Activated naive CD8-positive, alpha-beta T cell treated with anti-CD3 and anti-CD28 coated beads, Interleukin-2, amount 50 U/mL, for 16 hours (primary cell): ENCODE data around the gene SLC7A14.
"Not testable (repeated sequence)": the region's sequence is repeated elsewhere in the genome, so short reads cannot be mapped to it uniquely, and the experiment has no call there.

ENCODE experiments used
- DNase-seq: peaks from one replicate; pipeline ENCODE4 v3.0.0-alpha.2; 2020; ENCODE audit warnings: low read depth, low spot score

SLC7A14 gene

GRCh38 chr3:170593634-170594033 is 7.8 kb upstream of the SLC7A14 start:
- DNase-seq = no peak

DNA sequence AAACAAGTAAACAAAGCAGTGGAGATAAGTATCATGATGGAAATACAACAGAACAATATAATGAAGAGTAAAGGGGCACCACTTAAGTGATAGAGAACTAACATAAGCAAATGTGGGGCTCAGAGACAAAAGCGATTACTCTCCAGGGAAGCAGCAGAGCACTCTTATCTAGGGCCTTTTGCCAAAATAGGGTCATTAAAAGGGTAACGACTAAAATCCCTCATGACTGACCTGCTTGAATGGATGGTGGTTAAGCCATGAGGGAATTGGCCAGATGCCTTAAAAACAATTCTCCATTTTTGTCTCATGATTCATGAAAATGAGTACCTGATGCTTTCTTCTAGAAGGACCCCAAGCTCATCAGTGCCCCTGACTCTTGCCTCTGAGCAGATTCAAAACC is 3.2 kb upstream of the SLC7A14 start:
- no peak for DNase-seq

GRCh38 chr3:170585008-170585936 is 603 bp downstream of the SLC7A14 start:
- DNase-seq = no peak

DNA sequence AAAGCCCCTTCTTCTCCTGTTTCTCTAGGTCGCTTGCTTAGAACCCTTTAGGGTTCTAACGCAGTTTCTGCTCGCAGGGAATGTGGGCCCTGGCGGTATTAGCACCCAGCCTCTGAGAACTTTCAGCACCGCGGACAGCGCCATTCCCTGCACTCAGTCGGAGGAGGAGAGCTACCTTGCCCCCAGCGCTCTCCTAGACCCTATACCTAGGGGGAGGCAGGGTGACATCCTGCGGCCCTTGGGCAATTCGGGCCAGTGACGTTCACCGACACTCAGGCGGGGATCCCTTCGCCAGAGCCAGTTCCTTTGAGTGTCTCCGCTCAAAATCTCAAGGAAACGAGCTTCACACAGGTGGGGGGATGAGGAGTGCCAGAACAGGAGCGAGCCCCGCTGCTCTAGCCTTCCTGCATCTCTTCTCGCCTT is 1.3 kb downstream of the SLC7A14 start:
- no peak for DNase-seq

GRCh38 chr3:170579646-170580045 is 6.2 kb downstream of the SLC7A14 start:
- DNase-seq = no peak

DNA sequence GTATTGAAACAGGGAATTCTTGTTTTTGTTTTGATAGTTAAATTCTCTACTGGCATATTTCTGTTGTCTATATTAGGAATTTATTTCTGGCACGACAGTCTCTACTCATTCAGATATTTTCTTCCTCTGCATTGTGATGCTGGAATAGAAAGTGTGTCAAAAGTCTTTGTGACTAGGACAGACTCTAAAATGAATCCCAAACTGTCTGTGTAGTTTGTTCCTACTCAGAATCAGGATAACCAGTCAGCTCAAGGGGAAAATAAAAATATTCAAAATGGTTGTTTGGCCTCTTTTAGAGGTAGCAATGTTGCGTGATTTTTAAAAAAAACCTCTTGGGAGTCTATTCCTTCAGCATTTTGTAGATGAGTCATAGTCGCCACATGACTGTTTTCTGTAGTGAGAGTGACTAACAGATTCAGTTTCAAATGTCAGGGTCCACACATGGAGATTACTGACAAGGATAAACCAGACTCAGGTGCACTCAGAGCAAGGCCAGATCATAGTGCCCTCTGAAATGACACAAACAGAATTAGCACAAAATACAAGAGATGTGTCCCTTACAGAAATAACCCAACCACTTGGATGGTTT is 13.1 kb downstream of the SLC7A14 start:
- DNase-seq = no peak

- DNase-seq = not testable (repeated sequence)
Observed at GRCh38 chr3:170567598-170567997, 18.3 kb downstream of the SLC7A14 start.

GRCh38 chr3:170566413-170566812 is 19.5 kb downstream of the SLC7A14 start:
- no peak for DNase-seq

GRCh38 chr3:170565495-170565894 is 20.4 kb downstream of the SLC7A14 start:
- no peak for DNase-seq

DNA sequence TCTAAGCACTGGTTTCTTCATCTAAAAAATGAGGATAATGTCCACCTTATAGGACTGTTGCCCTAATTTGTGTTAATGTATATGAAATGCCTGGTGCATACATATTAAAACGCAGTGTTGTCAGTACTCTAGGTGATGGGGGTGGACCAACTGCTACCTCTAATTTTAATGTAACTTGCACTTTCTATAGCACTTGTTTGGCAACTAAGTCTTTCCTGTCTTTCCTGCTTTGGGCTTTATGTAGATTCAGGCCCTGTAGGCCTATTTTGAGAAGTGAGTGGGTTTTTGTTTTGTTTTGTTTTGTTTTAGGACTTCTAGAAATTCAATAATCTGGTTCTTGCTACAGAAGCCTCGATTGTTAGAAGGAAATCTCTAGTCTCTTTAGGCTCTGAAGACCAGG is 21.2 kb downstream of the SLC7A14 start:
- DNase-seq = no peak

DNA sequence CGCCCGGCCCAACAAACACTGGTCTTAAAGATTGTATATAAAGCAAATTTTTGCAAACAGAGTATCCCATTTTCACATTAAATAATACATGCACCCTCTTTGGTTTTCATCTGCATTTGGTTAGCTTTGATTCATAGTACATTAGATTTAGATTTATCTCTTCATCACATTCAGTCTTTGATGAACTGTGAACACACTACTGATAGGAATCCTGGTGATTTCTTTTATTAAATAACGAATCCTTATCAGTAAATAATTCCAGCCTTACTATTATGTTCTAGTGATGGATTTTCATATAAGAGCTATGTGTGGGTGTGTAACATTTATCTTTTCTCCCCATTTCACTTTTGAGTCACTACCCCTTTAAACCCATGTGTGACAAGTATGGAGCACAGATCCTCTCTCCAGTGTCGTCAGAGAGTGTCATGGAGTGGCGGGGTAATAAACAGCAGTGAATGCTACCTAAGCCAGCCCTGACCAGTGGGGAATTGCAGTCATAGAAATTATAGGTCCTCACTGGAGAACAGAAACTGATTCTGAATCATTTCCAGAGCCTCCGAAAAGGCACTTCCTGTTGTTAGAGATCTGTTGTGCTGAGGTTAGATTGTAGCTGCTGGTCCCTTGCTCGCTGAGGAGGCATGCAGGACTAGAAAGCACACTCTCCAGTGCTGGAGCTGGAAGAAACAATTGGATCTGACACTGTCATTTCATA is 22.0 kb downstream of the SLC7A14 start:
- no peak for DNase-seq

- DNase-seq = no peak
Observed at GRCh38 chr3:170562080-170562479, 23.8 kb downstream of the SLC7A14 start.

DNA sequence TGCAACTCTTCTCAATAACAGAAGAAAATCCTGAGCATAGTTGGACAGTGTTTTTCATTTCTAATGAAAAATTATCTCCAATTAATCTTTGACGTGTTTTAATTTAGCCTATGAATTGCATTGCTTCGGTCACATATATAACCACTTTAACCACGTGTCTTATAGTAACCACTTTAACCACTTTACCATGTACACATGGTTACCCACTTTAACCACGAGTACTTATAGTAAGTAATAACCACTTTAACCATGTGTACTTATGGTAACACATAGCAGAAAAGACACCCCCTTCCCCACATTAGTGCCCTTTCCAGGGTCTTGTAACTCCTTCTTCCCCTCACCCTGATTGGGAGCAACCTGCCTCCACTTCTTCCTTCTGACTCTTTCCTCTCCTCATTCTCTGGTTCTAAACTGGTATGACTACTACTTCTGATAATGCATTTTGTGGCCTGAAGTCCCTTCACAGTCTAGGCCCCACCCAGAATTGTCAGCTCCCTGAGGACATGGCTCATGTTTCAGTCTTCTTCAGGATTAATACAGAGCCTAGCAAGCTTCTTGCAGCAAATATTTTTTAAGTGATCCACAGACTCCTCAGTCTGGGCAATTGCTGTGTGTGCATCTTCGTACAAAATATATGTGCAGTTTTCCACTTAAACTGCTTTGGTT is 25.0 kb downstream of the SLC7A14 start:
- no peak for DNase-seq

GRCh38 chr3:170560296-170560695 is 25.6 kb downstream of the SLC7A14 start:
- no peak for DNase-seq

GRCh38 chr3:170558427-170558826 is 27.4 kb downstream of the SLC7A14 start:
- no peak for DNase-seq

DNA sequence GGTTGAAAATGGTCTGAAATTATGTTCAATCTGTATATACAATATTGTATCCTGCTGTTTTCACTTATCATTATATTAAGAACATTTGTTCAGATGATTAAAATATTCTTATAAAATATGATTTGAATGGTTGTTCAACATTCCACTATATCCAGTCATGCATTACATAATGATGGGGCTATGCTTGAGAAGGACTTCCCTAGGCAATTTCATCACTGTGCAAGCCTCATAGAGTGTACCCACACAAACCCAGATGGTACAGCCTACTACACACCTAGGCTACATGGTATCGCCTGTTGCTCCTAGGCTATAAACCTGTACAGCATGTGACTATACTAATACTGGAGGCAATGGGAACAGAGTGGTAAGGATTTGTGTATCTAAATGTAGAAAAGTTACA is 30.5 kb downstream of the SLC7A14 start:
- DNase-seq = no peak

DNA sequence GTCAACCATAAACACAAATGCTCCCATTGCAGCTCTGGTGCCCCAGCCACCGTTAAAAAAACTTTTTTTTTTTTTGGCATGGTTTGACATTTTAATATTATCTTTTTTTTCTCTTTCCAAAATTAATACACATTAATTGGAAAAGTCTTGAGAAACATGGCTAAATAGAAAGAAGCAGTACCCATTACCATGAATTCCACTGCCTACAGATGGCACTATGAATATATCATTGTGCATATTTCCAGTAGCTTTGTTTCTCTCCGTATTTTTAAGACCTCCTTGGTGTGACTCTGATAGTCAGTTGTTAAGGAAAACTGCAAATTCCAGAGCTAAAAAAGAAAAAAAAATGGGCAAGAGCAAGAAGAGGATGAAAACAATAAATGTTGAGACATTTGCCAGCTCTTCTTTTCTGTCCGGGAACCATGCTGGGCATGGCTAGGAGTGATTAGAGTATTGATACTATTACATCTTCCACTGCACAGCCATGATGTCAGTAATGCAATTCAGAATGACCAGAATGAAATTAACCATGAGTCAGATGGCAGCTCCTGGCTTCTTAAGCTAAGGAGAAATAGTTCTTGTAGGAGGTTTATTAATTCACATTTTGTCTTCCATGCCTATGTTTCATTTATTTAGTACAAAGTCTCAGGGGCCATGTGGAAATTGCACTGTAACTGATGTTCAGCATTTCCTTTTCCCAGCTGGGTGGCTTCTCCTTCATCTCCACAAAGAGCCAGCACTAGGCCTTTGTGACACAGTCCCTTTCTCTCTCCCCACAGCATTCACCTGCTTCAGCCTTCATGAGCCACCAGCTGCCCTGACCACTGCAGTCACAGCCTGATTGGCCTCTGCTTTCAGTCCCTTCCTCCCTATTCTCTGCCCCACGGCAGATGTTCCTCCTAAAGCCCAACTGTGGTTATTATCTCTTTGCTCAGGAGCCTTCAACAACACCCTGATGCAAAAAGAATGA is 31.8 kb downstream of the SLC7A14 start:
- DNase-seq = no peak

DNA sequence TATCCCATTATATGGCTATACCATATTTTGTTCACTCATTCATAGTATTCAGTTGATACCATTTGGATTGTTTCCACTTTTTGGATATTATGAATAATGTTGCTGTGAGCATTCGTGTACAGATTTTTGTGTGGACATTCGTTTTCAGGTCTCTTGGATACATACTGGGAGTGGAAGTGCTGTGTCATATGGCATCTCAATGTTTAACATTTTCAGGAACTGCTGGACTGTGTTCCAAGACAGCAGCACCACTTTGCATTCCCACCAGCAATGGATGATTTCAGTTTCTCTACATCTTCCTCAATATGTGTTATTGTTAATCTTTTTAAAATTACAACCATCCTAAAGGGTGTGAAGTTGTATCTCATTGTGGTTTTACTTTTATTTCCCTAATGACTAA is 34.6 kb downstream of the SLC7A14 start:
- no peak for DNase-seq

- DNase-seq = no peak
Observed at GRCh38 chr3:170542704-170543103, 43.2 kb downstream of the SLC7A14 start.

- DNase-seq = no peak
Observed at GRCh38 chr3:170539897-170540296, 46.0 kb downstream of the SLC7A14 start.

GRCh38 chr3:170536712-170537111 is 49.2 kb downstream of the SLC7A14 start:
- no peak for DNase-seq
